Panc1 (cell line): ENCODE measurements around the gene PROS1.

ENCODE experiments used
- POLR2AphosphoS5 ChIP-seq: IDR thresholded peaks from 2 replicates; pipeline ENCODE4 v1.6.1; 2012; ENCODE audit warnings: mild to moderate bottlenecking, low read depth, low read length, moderate library complexity
- REST ChIP-seq, 2 experiments: IDR thresholded peaks; 2 replicates each; pipeline ENCODE4 v1.6.1; 2011 to 2012; ENCODE audit warnings: low read depth in 2 of 2, control low read depth in 1 of 2, low read length in 1 of 2, mild to moderate bottlenecking in 1 of 2, moderate library complexity in 1 of 2; ENCODE audit not compliant: insufficient read depth in 1 of 2
- TCF7L2 ChIP-seq: IDR thresholded peaks from 2 replicates; pipeline ENCODE4 v1.6.1; 2011; ENCODE audit warnings: mild to moderate bottlenecking, low read depth, low read length, inconsistent platforms
- TF ChIP-seq, protein P1 (sequence below): fragments of 450-650 bp; IDR thresholded peaks from 2 replicates; pipeline ENCODE4 v1.5.1; 2017; ENCODE audit warnings: mild to moderate bottlenecking

DNA sequence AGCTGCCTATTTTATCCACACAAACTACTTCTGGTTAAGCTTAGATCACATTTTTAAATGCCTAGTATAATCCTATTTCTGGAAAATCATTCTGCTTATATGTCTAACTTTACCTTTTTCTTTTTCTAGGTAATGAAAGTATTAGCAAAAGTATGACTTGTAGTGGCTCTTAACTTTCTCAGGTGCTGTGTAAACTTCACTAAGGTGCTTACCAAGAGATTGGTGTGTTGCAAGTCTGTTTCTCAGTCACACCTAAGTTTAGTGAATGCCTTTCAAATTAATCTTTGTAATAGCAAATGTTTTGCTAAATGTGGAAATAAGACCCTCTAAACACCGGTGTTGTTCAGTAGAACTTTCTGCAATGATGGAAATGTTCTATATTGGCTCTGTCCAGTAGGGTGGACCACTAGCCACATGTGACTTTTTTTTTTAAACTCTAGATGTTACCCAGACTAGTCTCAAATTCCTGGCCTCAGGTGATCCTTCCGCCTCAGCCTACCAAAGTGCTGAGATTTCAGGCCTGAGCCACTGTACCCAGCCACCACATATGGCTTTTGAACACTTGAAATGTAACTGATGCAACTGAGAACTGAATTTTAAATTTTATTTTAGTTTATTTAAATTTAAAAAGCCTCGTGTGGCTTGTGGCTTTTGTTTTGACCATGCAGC, 28.3 kb upstream of the PROS1 start:
- TF ChIP-seq POLR2AphosphoS5 (no peak), REST (IDR thresholded peaks at IDR 0.05; ENCODE audit: insufficient read depth in 1 of 2, low read depth in 2 of 2, low read length in 1 of 2) (no peak), TCF7L2 (no peak)
- TF ChIP-seq, protein P1, sequence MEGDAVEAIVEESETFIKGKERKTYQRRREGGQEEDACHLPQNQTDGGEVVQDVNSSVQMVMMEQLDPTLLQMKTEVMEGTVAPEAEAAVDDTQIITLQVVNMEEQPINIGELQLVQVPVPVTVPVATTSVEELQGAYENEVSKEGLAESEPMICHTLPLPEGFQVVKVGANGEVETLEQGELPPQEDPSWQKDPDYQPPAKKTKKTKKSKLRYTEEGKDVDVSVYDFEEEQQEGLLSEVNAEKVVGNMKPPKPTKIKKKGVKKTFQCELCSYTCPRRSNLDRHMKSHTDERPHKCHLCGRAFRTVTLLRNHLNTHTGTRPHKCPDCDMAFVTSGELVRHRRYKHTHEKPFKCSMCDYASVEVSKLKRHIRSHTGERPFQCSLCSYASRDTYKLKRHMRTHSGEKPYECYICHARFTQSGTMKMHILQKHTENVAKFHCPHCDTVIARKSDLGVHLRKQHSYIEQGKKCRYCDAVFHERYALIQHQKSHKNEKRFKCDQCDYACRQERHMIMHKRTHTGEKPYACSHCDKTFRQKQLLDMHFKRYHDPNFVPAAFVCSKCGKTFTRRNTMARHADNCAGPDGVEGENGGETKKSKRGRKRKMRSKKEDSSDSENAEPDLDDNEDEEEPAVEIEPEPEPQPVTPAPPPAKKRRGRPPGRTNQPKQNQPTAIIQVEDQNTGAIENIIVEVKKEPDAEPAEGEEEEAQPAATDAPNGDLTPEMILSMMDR, result no peak
